HepG2 (cell line): Measurements from ENCODE around the gene SLC38A3. TPM values are rescaled to one million over a fixed set of nuclear protein-coding genes. Genes with fewer than 3 reads are reported as not detected.

Experiments used
- AHDC1 ChIP-seq: sonication (generic); formaldehyde crosslinking; IDR thresholded peaks from 2 replicates; pipeline ENCODE4 v1.5.1; 2020; ENCODE audit warnings: mild to moderate bottlenecking, missing genetic modification reagents, borderline replicate concordance
- AKAP8 ChIP-seq: sonication (generic); formaldehyde crosslinking; IDR thresholded peaks from 2 replicates; pipeline ENCODE4 v1.5.1; 2020; ENCODE audit warnings: mild to moderate bottlenecking, missing genetic modification reagents
- FOSL2 ChIP-seq: sonication (generic); formaldehyde crosslinking; IDR thresholded peaks from 2 replicates; pipeline ENCODE4 v1.4.0; 2020; ENCODE audit warnings: missing genetic modification reagents
- HINFP ChIP-seq: sonication (generic); formaldehyde crosslinking; IDR thresholded peaks from 2 replicates; pipeline ENCODE4 v1.4.0; 2020; ENCODE audit warnings: low read depth, mild to moderate bottlenecking, missing genetic modification reagents
- KLF12 ChIP-seq: sonication (generic); formaldehyde crosslinking; IDR thresholded peaks from 2 replicates; pipeline ENCODE4 v1.4.0; 2020; ENCODE audit warnings: missing genetic modification reagents, borderline replicate concordance
- KMT2B ChIP-seq: IDR thresholded peaks from 2 replicates; pipeline ENCODE4 v1.6.1; 2016; ENCODE audit warnings: missing genetic modification reagents, missing compliant biosample characterization
- PRPF4 ChIP-seq: fragments of 200-400 bp; formaldehyde crosslinking; IDR thresholded peaks from 2 replicates; pipeline ENCODE4 v1.6.1; 2016; ENCODE audit warnings: low read length, low read depth; ENCODE audit not compliant: poor library complexity, severe bottlenecking
- SRSF4 ChIP-seq: fragments of 200-400 bp; formaldehyde crosslinking; IDR thresholded peaks from one replicate; pipeline ENCODE4 v1.6.1; 2018; ENCODE audit warnings: mild to moderate bottlenecking, low read depth, low read length, moderate library complexity; ENCODE audit not compliant: poor library complexity, severe bottlenecking
- THAP9 ChIP-seq: sonication (generic); formaldehyde crosslinking; IDR thresholded peaks from 2 replicates; pipeline ENCODE4; 2020; ENCODE audit warnings: missing genetic modification reagents, mild to moderate bottlenecking, borderline replicate concordance
- ZFP90 ChIP-seq: sonication (generic); formaldehyde crosslinking; IDR thresholded peaks from 2 replicates; pipeline ENCODE4 v1.8.0; 2022; ENCODE audit warnings: missing genetic modification reagents, mild to moderate bottlenecking, inconsistent platforms, borderline replicate concordance
- polyA plus RNA-seq, 8 experiments: library from polyadenylated mRNA; depleted of rRNA in 3 of 8; stranded (reverse) in 7 of 8; unstranded in 1 of 8; fragments of >200 nt; fragmentation: Illumina TruSeq in 4 of 8; extraction: Trizol in 4 of 8; gene quantifications; 2 replicates each; pipeline versions ENCODE4 v1.2.1 to v1.2.3, GENCODE V29; 2011 to 2016; ENCODE audit warnings: low read depth in 4 of 8, missing spikeins in 1 of 8, mixed read lengths in 1 of 8; ENCODE audit not compliant: insufficient read depth in 1 of 8
- total RNA-seq, 5 experiments: library from RNA; depleted of rRNA; stranded (reverse); fragments of >200 nt; fragmentation: Illumina TruSeq; extraction: Trizol; gene quantifications; 2 replicates each; pipeline ENCODE4 v1.2.3, GENCODE V29; 2016; ENCODE audit warnings: low read depth in 1 of 5
- TF ChIP-seq, protein P1 (sequence below): sonication (generic); formaldehyde crosslinking; IDR thresholded peaks from 2 replicates; pipeline ENCODE4 v1.4.0; 2020; ENCODE audit warnings: missing genetic modification reagents

Gene SLC38A3
- total and polyA plus RNA-seq, 2 of the 13 experiments (the other 11 are each of a cell fraction or from before 2014, with no cell fraction given): 29.8 to 164 TPM

DNA sequence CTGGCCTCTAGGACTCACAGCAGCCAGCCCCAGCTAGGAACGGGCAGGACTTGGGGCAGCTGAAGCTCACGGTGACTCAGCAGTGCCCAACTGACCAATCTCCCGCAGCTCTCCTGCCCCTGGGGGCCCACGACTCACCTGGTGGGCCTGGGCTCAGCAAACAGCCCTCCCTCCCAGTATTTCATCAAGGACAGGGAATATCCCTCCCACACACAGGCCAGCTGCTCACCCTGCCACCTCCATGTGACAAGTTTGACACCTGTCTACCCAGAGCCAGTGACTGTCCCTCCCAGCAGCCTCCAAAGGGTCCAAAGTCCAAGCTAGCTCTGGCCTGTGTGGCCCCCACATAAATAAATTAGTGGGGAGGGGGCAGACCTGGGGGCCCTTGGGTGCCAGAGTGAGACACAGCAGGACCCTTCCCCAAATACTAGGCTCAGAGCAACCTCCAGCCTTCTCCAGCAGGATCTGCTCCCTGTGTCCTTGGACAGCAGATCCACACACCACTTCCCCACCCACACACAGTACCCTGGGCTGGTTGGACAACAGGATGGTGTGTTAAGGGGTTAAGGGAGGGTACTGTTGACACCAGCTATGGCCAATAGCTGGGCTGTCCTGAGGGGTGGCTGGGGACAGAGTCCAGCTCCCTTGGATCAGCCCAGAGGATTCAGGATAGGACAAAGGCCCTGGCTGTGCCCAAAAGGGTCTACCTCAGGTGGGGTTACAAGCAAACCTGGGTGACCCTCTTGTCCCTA, 9.4 kb upstream of the SLC38A3 start (continued):
- TF ChIP-seq, protein P1, sequence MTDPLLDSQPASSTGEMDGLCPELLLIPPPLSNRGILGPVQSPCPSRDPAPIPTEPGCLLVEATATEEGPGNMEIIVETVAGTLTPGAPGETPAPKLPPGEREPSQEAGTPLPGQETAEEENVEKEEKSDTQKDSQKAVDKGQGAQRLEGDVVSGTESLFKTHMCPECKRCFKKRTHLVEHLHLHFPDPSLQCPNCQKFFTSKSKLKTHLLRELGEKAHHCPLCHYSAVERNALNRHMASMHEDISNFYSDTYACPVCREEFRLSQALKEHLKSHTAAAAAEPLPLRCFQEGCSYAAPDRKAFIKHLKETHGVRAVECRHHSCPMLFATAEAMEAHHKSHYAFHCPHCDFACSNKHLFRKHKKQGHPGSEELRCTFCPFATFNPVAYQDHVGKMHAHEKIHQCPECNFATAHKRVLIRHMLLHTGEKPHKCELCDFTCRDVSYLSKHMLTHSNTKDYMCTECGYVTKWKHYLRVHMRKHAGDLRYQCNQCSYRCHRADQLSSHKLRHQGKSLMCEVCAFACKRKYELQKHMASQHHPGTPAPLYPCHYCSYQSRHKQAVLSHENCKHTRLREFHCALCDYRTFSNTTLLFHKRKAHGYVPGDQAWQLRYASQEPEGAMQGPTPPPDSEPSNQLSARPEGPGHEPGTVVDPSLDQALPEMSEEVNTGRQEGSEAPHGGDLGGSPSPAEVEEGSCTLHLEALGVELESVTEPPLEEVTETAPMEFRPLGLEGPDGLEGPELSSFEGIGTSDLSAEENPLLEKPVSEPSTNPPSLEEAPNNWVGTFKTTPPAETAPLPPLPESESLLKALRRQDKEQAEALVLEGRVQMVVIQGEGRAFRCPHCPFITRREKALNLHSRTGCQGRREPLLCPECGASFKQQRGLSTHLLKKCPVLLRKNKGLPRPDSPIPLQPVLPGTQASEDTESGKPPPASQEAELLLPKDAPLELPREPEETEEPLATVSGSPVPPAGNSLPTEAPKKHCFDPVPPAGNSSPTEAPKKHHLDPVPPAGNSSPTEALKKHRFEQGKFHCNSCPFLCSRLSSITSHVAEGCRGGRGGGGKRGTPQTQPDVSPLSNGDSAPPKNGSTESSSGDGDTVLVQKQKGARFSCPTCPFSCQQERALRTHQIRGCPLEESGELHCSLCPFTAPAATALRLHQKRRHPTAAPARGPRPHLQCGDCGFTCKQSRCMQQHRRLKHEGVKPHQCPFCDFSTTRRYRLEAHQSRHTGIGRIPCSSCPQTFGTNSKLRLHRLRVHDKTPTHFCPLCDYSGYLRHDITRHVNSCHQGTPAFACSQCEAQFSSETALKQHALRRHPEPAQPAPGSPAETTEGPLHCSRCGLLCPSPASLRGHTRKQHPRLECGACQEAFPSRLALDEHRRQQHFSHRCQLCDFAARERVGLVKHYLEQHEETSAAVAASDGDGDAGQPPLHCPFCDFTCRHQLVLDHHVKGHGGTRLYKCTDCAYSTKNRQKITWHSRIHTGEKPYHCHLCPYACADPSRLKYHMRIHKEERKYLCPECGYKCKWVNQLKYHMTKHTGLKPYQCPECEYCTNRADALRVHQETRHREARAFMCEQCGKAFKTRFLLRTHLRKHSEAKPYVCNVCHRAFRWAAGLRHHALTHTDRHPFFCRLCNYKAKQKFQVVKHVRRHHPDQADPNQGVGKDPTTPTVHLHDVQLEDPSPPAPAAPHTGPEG: no peak; the same call in 1 of the 2 replicates
- TF ChIP-seq ZFP90 (peak; percentile 49; the same call in 1 of the 2 replicates), PRPF4 (no peak), KLF12 (CRISPR knock-in tag) (no peak), HINFP (CRISPR knock-in tag) (peak; percentile 74; the same call in 1 of the 2 replicates), SRSF4 (no peak), AHDC1 (CRISPR knock-in tag) (peak; percentile 77; the same call in 1 of the 2 replicates), THAP9 (CRISPR knock-in tag) (peak; percentile 42; the same call in 1 of the 2 replicates), FOSL2 (CRISPR knock-in tag) (peak; percentile 90), KMT2B (CRISPR knock-in tag) (no peak), AKAP8 (CRISPR knock-in tag) (no peak)
